Endodermal cell (in vitro differentiated cells): ENCODE data around the gene APBA2. TPM values are rescaled to one million over a fixed set of nuclear protein-coding genes. Genes with fewer than 3 reads are reported as not detected.
A peak's percentile ranks its signal among the peaks of the same experiment; 100 is the strongest.

Experiments
- DNase-seq: peaks from one replicate; pipeline ENCODE4 v3.0.0-alpha.2; 2017
- H3K27ac ChIP-seq: 2 replicates; pipeline ENCODE4 v1.5.1; 2013; ENCODE audit warnings: mild to moderate bottlenecking, low read depth, low read length, moderate library complexity
- H3K27me3 ChIP-seq: 2 replicates; pipeline ENCODE4 v1.6.1; 2013; ENCODE audit warnings: mild to moderate bottlenecking, low read length, moderate library complexity; ENCODE audit not compliant: insufficient read depth, control insufficient read depth, poor library complexity, severe bottlenecking
- H3K36me3 ChIP-seq: 2 replicates; pipeline ENCODE4 v1.7.0; 2013; ENCODE audit warnings: mild to moderate bottlenecking, low read length, moderate library complexity; ENCODE audit not compliant: control insufficient read depth, insufficient read depth
- H3K4me1 ChIP-seq: one replicate; pipeline ENCODE4 v1.7.0; 2013; ENCODE audit warnings: low read length; ENCODE audit not compliant: control insufficient read depth, insufficient read depth
- H3K4me3 ChIP-seq: 2 replicates; pipeline ENCODE4 v1.5.1; 2013; ENCODE audit warnings: mild to moderate bottlenecking, low read length, moderate library complexity
- H3K9ac ChIP-seq: 2 replicates; pipeline ENCODE4 v1.6.1; 2013; ENCODE audit warnings: mild to moderate bottlenecking, low read length, moderate library complexity; ENCODE audit not compliant: poor library complexity, severe bottlenecking; ENCODE audit errors: extremely low read depth
- H3K9me3 ChIP-seq: 2 replicates; pipeline ENCODE4 v1.6.1; 2013; ENCODE audit warnings: mild to moderate bottlenecking, low read length, moderate library complexity; ENCODE audit not compliant: control insufficient read depth
- H3K27ac Mint-ChIP-seq: 2 replicates; pipeline ENCODE4 v1.8.0; 2020; ENCODE audit warnings: mixed read lengths
- H3K27me3 Mint-ChIP-seq: 2 replicates; pipeline ENCODE4 v1.8.0; 2021; ENCODE audit warnings: mild to moderate bottlenecking, mixed read lengths; ENCODE audit not compliant: insufficient read depth
- H3K36me3 Mint-ChIP-seq: 2 replicates; pipeline ENCODE4 v1.8.0; 2020; ENCODE audit warnings: low read depth, mixed read lengths
- H3K4me1 Mint-ChIP-seq: 2 replicates; pipeline ENCODE4 v1.8.0; 2020; ENCODE audit warnings: mixed read lengths
- H3K4me3 Mint-ChIP-seq: 2 replicates; pipeline ENCODE4 v1.8.0; 2020; ENCODE audit warnings: mild to moderate bottlenecking, moderate library complexity, mixed read lengths
- H3K9me3 Mint-ChIP-seq: 2 replicates; pipeline ENCODE4 v1.8.0; 2020; ENCODE audit warnings: mild to moderate bottlenecking, mixed read lengths
- CTCF ChIP-seq: fragments of 200-600 bp; sonication (generic); conservative IDR thresholded peaks from 2 replicates; pipeline ENCODE4 v1.5.0; 2021; ENCODE audit warnings: antibody characterized with exemption, mild to moderate bottlenecking
- WGBS, 2 experiments: methylation state at CpG; one replicate each; pipeline versions ENCODE4 v1.1.5 to v1.1.7; 2013; ENCODE audit warnings: missing lambda C conversion rate in 2 of 2, mixed read lengths in 1 of 2; ENCODE audit not compliant: insufficient coverage in 1 of 2, insufficient read length in 1 of 2; 5-methylcytosine and 5-hydroxymethylcytosine counted together
- total RNA-seq, 2 donors: library from RNA; stranded (reverse); fragmentation: NEBNext Ultra II Directional in 1 of 2; extraction: Animal tissue kit (Norgen Biotek cat#: 25700) in 1 of 2; gene quantifications; 2 replicates in 1 of 2; 3 replicates in 1 of 2; pipeline ENCODE4 v1.2.1, GENCODE V29; 2021

APBA2 gene
- total RNA-seq, 2 donors from 2014 or later = 27.1 to 27.3 TPM

- Histone ChIP-seq H3K36me3 (no peaks in the 10 kb centered on the region), H3K27ac (peak overlapping the region; percentile 73), H3K4me3 (peak overlapping the region; percentile 14), H3K9me3 (peaks cover 8% of the 10 kb centered on the region), H3K9ac (no peak overlapping the region), H3K27me3 (no peaks in the 10 kb centered on the region), H3K4me1 (peaks cover 13% of the 10 kb centered on the region)
- Mint-ChIP-seq H3K4me3 (no peak overlapping the region), H3K27me3 (peaks cover 15% of the 10 kb centered on the region), H3K27ac (no peak overlapping the region), H3K4me1 (peaks cover 13% of the 10 kb centered on the region), H3K9me3 (peaks cover 3% of the 10 kb centered on the region), H3K36me3 (no peaks in the 10 kb centered on the region)
- peak; percentile 67 for DNase-seq
- WGBS, 2 experiments = 48 to 50% methylated on average over 3 to 4 of the region's 4 CpGs
- TF ChIP-seq CTCF = no peak
Measured at GRCh38 chr15:28875461-28876000, 10.2 kb upstream of the APBA2 start.

- peaks cover 13% of the 10 kb centered on the region for H3K4me1 ChIP-seq
- H3K9me3 ChIP-seq = peaks cover 8% of the 10 kb centered on the region
- no peaks in the 10 kb centered on the region for H3K36me3 ChIP-seq
- H3K27ac Mint-ChIP-seq = no peak overlapping the region
- peak; percentile 85 for DNase-seq
- peak overlapping the region; percentile 14 for H3K4me3 ChIP-seq
- H3K9me3 Mint-ChIP-seq = peaks cover 3% of the 10 kb centered on the region
- peaks cover 13% of the 10 kb centered on the region for H3K4me1 Mint-ChIP-seq
- H3K27me3 ChIP-seq = no peaks in the 10 kb centered on the region
- no peak overlapping the region for H3K9ac ChIP-seq
- H3K36me3 Mint-ChIP-seq = no peaks in the 10 kb centered on the region
- no peak for TF ChIP-seq CTCF
- H3K27me3 Mint-ChIP-seq = peaks cover 15% of the 10 kb centered on the region
- peak overlapping the region; percentile 73 for H3K27ac ChIP-seq
- H3K4me3 Mint-ChIP-seq = no peak overlapping the region
- WGBS, 2 experiments = 3 to 21% methylated on average over 8 to 14 of the region's 14 CpGs
Measured at GRCh38 chr15:28876131-28876844, 9.5 kb upstream of the APBA2 start.

- DNase-seq = no peak
- H3K9ac ChIP-seq = no peak overlapping the region
- H3K27me3 ChIP-seq = no peaks in the 10 kb centered on the region
- no peaks in the 10 kb centered on the region for H3K36me3 Mint-ChIP-seq
- H3K4me1 Mint-ChIP-seq = peaks cover 13% of the 10 kb centered on the region
- H3K9me3 Mint-ChIP-seq = no peaks in the 10 kb centered on the region
- H3K9me3 ChIP-seq = peaks cover 6% of the 10 kb centered on the region
- H3K27me3 Mint-ChIP-seq = peaks cover 15% of the 10 kb centered on the region
- H3K27ac ChIP-seq = no peak overlapping the region
- no peaks in the 10 kb centered on the region for H3K36me3 ChIP-seq
- H3K4me3 Mint-ChIP-seq = no peak overlapping the region
- H3K4me3 ChIP-seq = no peak overlapping the region
- 88 to 92% methylated on average over 5 to 8 of the region's 8 CpGs for WGBS, 2 experiments
- no peak overlapping the region for H3K27ac Mint-ChIP-seq
- no peak for TF ChIP-seq CTCF
- peaks cover 13% of the 10 kb centered on the region for H3K4me1 ChIP-seq
Measured at GRCh38 chr15:28876845-28877185, 9.0 kb upstream of the APBA2 start.
